Measurements from ENCODE around the gene RNASET2.
A peak's percentile ranks its signal among the peaks of the same experiment; 100 is the strongest.

Gene RNASET2

GRCh38 chr6:166966268-166966667 is 9.9 kb upstream of the RNASET2 start:
- no peaks in the 10 kb centered on the region for H3K79me2 ChIP-seq (ENCODE audit: insufficient read depth, low read length)
- H3K4me2 ChIP-seq (ENCODE audit: low read length): no peak overlapping the region
- H3K9ac ChIP-seq (ENCODE audit: low read length): no peak overlapping the region
- H3K9me2 ChIP-seq (ENCODE audit: low read depth, low read length): no peaks in the 10 kb centered on the region
- no peaks in the 10 kb centered on the region for H3K36me3 ChIP-seq (ENCODE audit: insufficient read depth, low read length)
- no peaks in the 10 kb centered on the region for H3K27me3 ChIP-seq (ENCODE audit: insufficient read depth, low read length)
- no peaks in the 10 kb centered on the region for H3K4me1 ChIP-seq (ENCODE audit: insufficient read depth, low read length, severe bottlenecking)
- no peaks in the 10 kb centered on the region for H4K20me1 ChIP-seq (ENCODE audit: insufficient read depth, low read length)
- H3K27ac ChIP-seq (ENCODE audit: low read depth, low read length, poor library complexity, severe bottlenecking): no peak overlapping the region
- no peak overlapping the region for H2AFZ ChIP-seq (ENCODE audit: low read length)
- 0 out of 2 replicates have a peak, but pooled peaks cover 3% of the 10 kb centered on the region for H3K9me3 ChIP-seq (ENCODE audit: low read length)
- H3K4me3 ChIP-seq (ENCODE audit: low read depth, low read length, poor library complexity, severe bottlenecking): no peak overlapping the region
- no peaks in the 10 kb centered on the region for H3F3A ChIP-seq (ENCODE audit: insufficient read depth, low read length)
- TF ChIP-seq EZH2 (IDR thresholded peaks at IDR 0.05; ENCODE audit: borderline replicate concordance, low read length): no peak
- TF ChIP-seq, protein P1, sequence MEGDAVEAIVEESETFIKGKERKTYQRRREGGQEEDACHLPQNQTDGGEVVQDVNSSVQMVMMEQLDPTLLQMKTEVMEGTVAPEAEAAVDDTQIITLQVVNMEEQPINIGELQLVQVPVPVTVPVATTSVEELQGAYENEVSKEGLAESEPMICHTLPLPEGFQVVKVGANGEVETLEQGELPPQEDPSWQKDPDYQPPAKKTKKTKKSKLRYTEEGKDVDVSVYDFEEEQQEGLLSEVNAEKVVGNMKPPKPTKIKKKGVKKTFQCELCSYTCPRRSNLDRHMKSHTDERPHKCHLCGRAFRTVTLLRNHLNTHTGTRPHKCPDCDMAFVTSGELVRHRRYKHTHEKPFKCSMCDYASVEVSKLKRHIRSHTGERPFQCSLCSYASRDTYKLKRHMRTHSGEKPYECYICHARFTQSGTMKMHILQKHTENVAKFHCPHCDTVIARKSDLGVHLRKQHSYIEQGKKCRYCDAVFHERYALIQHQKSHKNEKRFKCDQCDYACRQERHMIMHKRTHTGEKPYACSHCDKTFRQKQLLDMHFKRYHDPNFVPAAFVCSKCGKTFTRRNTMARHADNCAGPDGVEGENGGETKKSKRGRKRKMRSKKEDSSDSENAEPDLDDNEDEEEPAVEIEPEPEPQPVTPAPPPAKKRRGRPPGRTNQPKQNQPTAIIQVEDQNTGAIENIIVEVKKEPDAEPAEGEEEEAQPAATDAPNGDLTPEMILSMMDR (IDR thresholded peaks at IDR 0.05; ENCODE audit: low read length): no peak

DNA sequence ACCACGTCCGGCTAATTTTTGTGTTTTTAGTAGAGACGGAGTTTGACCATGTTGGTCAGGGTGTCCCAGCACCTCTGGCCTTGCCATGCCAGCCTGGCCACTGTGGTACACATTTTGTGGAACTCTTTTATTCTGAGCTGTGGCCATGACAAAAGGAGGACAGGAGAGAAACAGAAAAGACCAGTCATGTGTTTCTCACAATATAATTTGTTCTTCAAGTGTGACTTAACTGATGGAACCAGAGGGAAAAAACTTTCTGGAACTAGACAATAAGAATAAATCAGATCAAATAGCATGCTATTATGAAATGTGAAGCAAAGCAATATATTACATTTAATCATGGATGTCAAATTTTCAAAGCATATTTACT is 4.2 kb upstream of the RNASET2 start:
- Histone ChIP-seq H2AFZ (ENCODE audit: low read length) (no peak overlapping the region), H3K4me3 (ENCODE audit: low read depth, low read length, poor library complexity, severe bottlenecking) (no peak overlapping the region), H3K36me3 (ENCODE audit: insufficient read depth, low read length) (no peaks in the 10 kb centered on the region), H3K27ac (ENCODE audit: low read depth, low read length, poor library complexity, severe bottlenecking) (peak overlapping the region; percentile 89), H3K4me2 (ENCODE audit: low read length) (no peak overlapping the region), H3K9me2 (ENCODE audit: low read depth, low read length) (no peaks in the 10 kb centered on the region), H3K9me3 (ENCODE audit: low read length) (no peaks in the 10 kb centered on the region), H3K9ac (ENCODE audit: low read length) (no peak overlapping the region), H3K79me2 (ENCODE audit: insufficient read depth, low read length) (no peaks in the 10 kb centered on the region), H4K20me1 (ENCODE audit: insufficient read depth, low read length) (no peaks in the 10 kb centered on the region), H3K4me1 (ENCODE audit: insufficient read depth, low read length, severe bottlenecking) (peaks cover 36% of the 10 kb centered on the region), H3K27me3 (ENCODE audit: insufficient read depth, low read length) (no peaks in the 10 kb centered on the region), H3F3A (ENCODE audit: insufficient read depth, low read length) (0 out of 2 replicates have a peak, but pooled peaks cover 8% of the 10 kb centered on the region)
- no peak for TF ChIP-seq EZH2 (IDR thresholded peaks at IDR 0.05; ENCODE audit: borderline replicate concordance, low read length)
- TF ChIP-seq, protein P1 (IDR thresholded peaks at IDR 0.05; ENCODE audit: low read length): no peak

- no peak overlapping the region for H2AFZ ChIP-seq (ENCODE audit: low read length)
- H4K20me1 ChIP-seq (ENCODE audit: insufficient read depth, low read length): no peaks in the 10 kb centered on the region
- H3F3A ChIP-seq (ENCODE audit: insufficient read depth, low read length): 0 out of 2 replicates have a peak, but pooled peaks cover 8% of the 10 kb centered on the region
- H3K36me3 ChIP-seq (ENCODE audit: insufficient read depth, low read length): no peaks in the 10 kb centered on the region
- H3K9me3 ChIP-seq (ENCODE audit: low read length): no peaks in the 10 kb centered on the region
- H3K9me2 ChIP-seq (ENCODE audit: low read depth, low read length): no peaks in the 10 kb centered on the region
- no peaks in the 10 kb centered on the region for H3K27me3 ChIP-seq (ENCODE audit: insufficient read depth, low read length)
- H3K27ac ChIP-seq (ENCODE audit: low read depth, low read length, poor library complexity, severe bottlenecking): peak overlapping the region; percentile 89
- H3K4me1 ChIP-seq (ENCODE audit: insufficient read depth, low read length, severe bottlenecking): peaks cover 42% of the 10 kb centered on the region
- no peaks in the 10 kb centered on the region for H3K79me2 ChIP-seq (ENCODE audit: insufficient read depth, low read length)
- peak overlapping the region; percentile 84; the same call in 1 of the 2 replicates for H3K4me2 ChIP-seq (ENCODE audit: low read length)
- TF ChIP-seq, protein P1 (IDR thresholded peaks at IDR 0.05; ENCODE audit: low read length): no peak
- no peak for TF ChIP-seq EZH2 (IDR thresholded peaks at IDR 0.05; ENCODE audit: borderline replicate concordance, low read length)
- no peak overlapping the region for H3K9ac ChIP-seq (ENCODE audit: low read length)
- no peak overlapping the region for H3K4me3 ChIP-seq (ENCODE audit: low read depth, low read length, poor library complexity, severe bottlenecking)
These were observed 3.7 kb upstream of the RNASET2 start for GRCh38 chr6:166959911-166960608.

Data from OCI-LY1 (cell line).